ENCODE measurements around the gene CAPN2.

The CAPN2 gene

DNA sequence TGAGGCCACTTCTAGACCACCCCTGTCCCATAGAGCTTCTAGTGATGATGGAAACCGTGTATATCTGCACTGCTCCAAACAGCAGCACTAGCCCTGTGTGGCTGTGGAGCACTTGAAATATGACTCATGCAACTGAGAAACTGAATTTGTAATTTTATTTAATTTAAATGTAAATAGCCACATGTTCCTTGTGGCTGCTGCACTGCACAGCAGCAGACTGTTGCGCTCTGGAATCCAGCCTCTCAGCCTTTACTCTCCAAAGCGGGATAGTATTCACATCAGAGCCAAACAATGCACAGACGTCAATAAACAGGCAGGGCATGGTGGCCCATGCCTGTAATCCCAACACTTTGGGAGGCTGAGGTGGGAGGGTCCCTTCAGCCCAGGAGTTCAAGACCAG is 12.0 kb downstream of the CAPN2 start:
- TF ChIP-seq MAX (IDR thresholded peaks at IDR 0.05): no peak
- no peak for TF ChIP-seq TCF12 (IDR thresholded peaks at IDR 0.05; ENCODE audit: low read depth)
- TF ChIP-seq, protein P1, sequence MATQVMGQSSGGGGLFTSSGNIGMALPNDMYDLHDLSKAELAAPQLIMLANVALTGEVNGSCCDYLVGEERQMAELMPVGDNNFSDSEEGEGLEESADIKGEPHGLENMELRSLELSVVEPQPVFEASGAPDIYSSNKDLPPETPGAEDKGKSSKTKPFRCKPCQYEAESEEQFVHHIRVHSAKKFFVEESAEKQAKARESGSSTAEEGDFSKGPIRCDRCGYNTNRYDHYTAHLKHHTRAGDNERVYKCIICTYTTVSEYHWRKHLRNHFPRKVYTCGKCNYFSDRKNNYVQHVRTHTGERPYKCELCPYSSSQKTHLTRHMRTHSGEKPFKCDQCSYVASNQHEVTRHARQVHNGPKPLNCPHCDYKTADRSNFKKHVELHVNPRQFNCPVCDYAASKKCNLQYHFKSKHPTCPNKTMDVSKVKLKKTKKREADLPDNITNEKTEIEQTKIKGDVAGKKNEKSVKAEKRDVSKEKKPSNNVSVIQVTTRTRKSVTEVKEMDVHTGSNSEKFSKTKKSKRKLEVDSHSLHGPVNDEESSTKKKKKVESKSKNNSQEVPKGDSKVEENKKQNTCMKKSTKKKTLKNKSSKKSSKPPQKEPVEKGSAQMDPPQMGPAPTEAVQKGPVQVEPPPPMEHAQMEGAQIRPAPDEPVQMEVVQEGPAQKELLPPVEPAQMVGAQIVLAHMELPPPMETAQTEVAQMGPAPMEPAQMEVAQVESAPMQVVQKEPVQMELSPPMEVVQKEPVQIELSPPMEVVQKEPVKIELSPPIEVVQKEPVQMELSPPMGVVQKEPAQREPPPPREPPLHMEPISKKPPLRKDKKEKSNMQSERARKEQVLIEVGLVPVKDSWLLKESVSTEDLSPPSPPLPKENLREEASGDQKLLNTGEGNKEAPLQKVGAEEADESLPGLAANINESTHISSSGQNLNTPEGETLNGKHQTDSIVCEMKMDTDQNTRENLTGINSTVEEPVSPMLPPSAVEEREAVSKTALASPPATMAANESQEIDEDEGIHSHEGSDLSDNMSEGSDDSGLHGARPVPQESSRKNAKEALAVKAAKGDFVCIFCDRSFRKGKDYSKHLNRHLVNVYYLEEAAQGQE (IDR thresholded peaks at IDR 0.05; ENCODE audit: low read depth): no peak
- TF ChIP-seq USF1 (IDR thresholded peaks at IDR 0.05): no peak
- no peak for TF ChIP-seq RAD21 (IDR thresholded peaks at IDR 0.05; ENCODE audit: low read depth)
- TF ChIP-seq ZBTB7A (IDR thresholded peaks at IDR 0.05; ENCODE audit: low read depth): no peak
- no peak for TF ChIP-seq FOXM1 (IDR thresholded peaks at IDR 0.05; ENCODE audit: borderline replicate concordance, low read depth)
- no peak for TF ChIP-seq TAF1 (IDR thresholded peaks at IDR 0.05; ENCODE audit: low read depth)
- TF ChIP-seq CEBPB (IDR thresholded peaks at IDR 0.05): no peak
- TF ChIP-seq EP300 (IDR thresholded peaks at IDR 0.05; ENCODE audit: borderline replicate concordance): no peak
- TF ChIP-seq EGR1 (IDR thresholded peaks at IDR 0.05): no peak
- TF ChIP-seq TEAD4 (IDR thresholded peaks at IDR 0.05): no peak
- TF ChIP-seq CREB1 (IDR thresholded peaks at IDR 0.05; ENCODE audit: low read depth): no peak
- no peak for TF ChIP-seq NFIC (IDR thresholded peaks at IDR 0.05)
- no peak for TF ChIP-seq YY1 (IDR thresholded peaks at IDR 0.05; ENCODE audit: low read depth)

- TF ChIP-seq TEAD4 (IDR thresholded peaks at IDR 0.05) (no peak), RAD21 (IDR thresholded peaks at IDR 0.05; ENCODE audit: low read depth) (no peak)
These were observed 13.2 kb downstream of the CAPN2 start for GRCh38 chr1:223725578-223725977.

- TF ChIP-seq USF1 (IDR thresholded peaks at IDR 0.05) (peak; percentile 66), TEAD4 (IDR thresholded peaks at IDR 0.05) (no peak), NFIC (IDR thresholded peaks at IDR 0.05) (peak; percentile 49; the same call in 1 of the 2 replicates), TAF1 (IDR thresholded peaks at IDR 0.05; ENCODE audit: low read depth) (no peak)
These were observed 14.2 kb downstream of the CAPN2 start for GRCh38 chr1:223726380-223727001.

DNA sequence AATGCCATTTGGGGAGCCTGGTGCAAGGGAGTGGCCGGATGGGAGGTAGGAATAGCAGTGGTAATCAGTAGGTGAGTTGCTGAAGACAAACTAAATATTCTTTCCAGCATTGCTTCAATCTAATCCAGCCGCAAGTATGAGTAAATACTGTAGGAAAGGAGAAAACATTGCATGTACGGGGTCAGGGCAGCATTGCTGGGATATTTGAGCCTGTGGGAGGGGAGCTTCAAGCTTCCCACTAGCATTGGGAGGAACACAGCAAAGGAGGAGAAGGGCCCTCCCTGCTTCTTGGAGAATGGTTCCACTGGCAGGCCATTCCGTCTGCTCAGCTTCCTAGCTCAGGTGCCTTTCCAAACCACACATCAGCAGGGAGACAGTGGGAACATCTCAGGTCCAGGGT is 15.2 kb downstream of the CAPN2 start:
- no peak for TF ChIP-seq CEBPB (IDR thresholded peaks at IDR 0.05)
- no peak for TF ChIP-seq TAF1 (IDR thresholded peaks at IDR 0.05; ENCODE audit: low read depth)
- TF ChIP-seq TEAD4 (IDR thresholded peaks at IDR 0.05): no peak
- no peak for TF ChIP-seq TCF12 (IDR thresholded peaks at IDR 0.05; ENCODE audit: low read depth)
- TF ChIP-seq, protein P1 (IDR thresholded peaks at IDR 0.05; ENCODE audit: low read depth): no peak
- no peak for TF ChIP-seq EGR1 (IDR thresholded peaks at IDR 0.05)
- TF ChIP-seq NFIC (IDR thresholded peaks at IDR 0.05): no peak
- TF ChIP-seq RAD21 (IDR thresholded peaks at IDR 0.05; ENCODE audit: low read depth): no peak
- TF ChIP-seq FOXM1 (IDR thresholded peaks at IDR 0.05; ENCODE audit: borderline replicate concordance, low read depth): no peak
- TF ChIP-seq YY1 (IDR thresholded peaks at IDR 0.05; ENCODE audit: low read depth): no peak
- TF ChIP-seq EP300 (IDR thresholded peaks at IDR 0.05; ENCODE audit: borderline replicate concordance): no peak
- TF ChIP-seq USF1 (IDR thresholded peaks at IDR 0.05): no peak

DNA sequence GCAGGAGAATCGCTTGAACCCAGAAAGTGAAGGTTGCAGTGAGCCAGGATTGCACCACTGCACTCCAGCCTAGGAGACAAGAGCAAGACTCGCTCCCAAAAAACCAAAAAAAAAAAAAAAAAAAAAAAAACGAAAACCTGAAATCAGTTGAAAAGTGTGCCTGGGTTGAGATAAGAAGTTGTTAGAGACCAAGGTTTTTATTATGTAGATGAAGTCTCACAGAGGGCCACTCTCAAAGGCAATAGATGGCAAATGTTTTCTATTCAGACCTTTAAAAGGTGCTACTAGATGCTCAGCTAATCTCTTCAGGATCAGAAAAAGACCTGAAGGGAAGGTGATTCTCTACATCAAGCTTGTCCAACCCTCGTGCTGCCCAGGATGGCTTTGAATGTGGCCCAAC is 17.6 kb downstream of the CAPN2 start:
- TF ChIP-seq, protein P1 (IDR thresholded peaks at IDR 0.05; ENCODE audit: low read depth): no peak
- TF ChIP-seq ZBTB7A (IDR thresholded peaks at IDR 0.05; ENCODE audit: low read depth) (no peak), USF1 (IDR thresholded peaks at IDR 0.05) (no peak)

All from Ishikawa (cell line).